ENCODE data around the gene RPF1. TPM values are rescaled to one million over a fixed set of nuclear protein-coding genes. Genes with fewer than 3 reads are reported as not detected.
A peak's percentile ranks its signal among the peaks of the same experiment; 100 is the strongest.

RPF1 gene
- total RNA-seq, 2 donors from 2014 or later = 17.9 to 33.2 TPM

- ATAC-seq (ENCODE audit: insufficient number of reproducible peaks, low FRiP score, low read depth) (no peak), DNase-seq (ENCODE audit: low spot score) (no peak)
- no peaks in the 10 kb centered on the region for H3K9me3 ChIP-seq
- H3K36me3 ChIP-seq = peaks cover 31% of the 10 kb centered on the region
- H3K4me3 ChIP-seq = no peak overlapping the region
- no peaks in the 10 kb centered on the region for H3K4me1 ChIP-seq (ENCODE audit: control insufficient read depth in 1 of 2, low read depth in 2 of 2)
- no peak overlapping the region for H3K27ac ChIP-seq
- H3K27me3 ChIP-seq (replicated peaks; ENCODE audit: insufficient read depth) = no peaks in the 10 kb centered on the region
- no peak for TF ChIP-seq CTCF (IDR thresholded peaks at IDR 0.05)
Measured at GRCh38 chr1:84492726-84493125, 13.7 kb downstream of the RPF1 start.

DNA sequence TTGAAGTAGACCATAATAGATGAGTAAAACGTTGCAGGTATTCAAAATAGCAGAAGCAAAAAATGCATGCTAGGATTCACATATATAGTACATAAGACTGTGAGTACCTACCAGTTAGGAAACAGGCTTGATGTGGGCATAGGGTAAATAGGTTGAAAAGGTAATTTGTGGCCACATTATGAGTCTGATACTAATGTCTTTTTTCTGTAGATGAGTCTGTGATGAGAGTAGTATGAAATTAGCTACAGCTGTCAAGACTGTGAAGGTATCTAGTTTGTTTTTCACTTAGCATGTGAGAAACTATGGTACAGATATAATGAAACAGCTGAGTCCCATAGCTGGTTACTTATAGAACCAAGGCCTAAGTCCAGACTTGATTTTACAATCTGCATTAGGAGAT lies 14.7 kb downstream of the RPF1 start:
- TF ChIP-seq CTCF (IDR thresholded peaks at IDR 0.05) = no peak
- no peaks in the 10 kb centered on the region for H3K4me1 ChIP-seq (ENCODE audit: control insufficient read depth in 1 of 2, low read depth in 2 of 2)
- peaks cover 34% of the 10 kb centered on the region for H3K36me3 ChIP-seq
- H3K27ac ChIP-seq = no peak overlapping the region
- no peak for DNase-seq (ENCODE audit: low spot score)
- no peaks in the 10 kb centered on the region for H3K9me3 ChIP-seq
- no peaks in the 10 kb centered on the region for H3K27me3 ChIP-seq (replicated peaks; ENCODE audit: insufficient read depth)
- no peak overlapping the region for H3K4me3 ChIP-seq
- ATAC-seq (ENCODE audit: insufficient number of reproducible peaks, low FRiP score, low read depth) = no peak

GRCh38 chr1:84496498-84496897 lies 17.4 kb downstream of the RPF1 start:
- no peak for TF ChIP-seq CTCF (IDR thresholded peaks at IDR 0.05)
- Histone ChIP-seq H3K36me3 (peaks cover 30% of the 10 kb centered on the region), H3K9me3 (no peaks in the 10 kb centered on the region), H3K27me3 (replicated peaks; ENCODE audit: insufficient read depth) (no peaks in the 10 kb centered on the region), H3K27ac (no peak overlapping the region), H3K4me3 (no peak overlapping the region), H3K4me1 (ENCODE audit: control insufficient read depth in 1 of 2, low read depth in 2 of 2) (peaks cover 11 to 15% of the 10 kb centered on the region in 2 donors)
- DNase-seq (ENCODE audit: low spot score) = no peak
- no peak for ATAC-seq (ENCODE audit: insufficient number of reproducible peaks, low FRiP score, low read depth)

- Histone ChIP-seq H3K4me1 (ENCODE audit: control insufficient read depth in 1 of 2, low read depth in 2 of 2) (peaks cover 20 to 25% of the 10 kb centered on the region in 2 donors), H3K27ac (no peak overlapping the region), H3K9me3 (no peaks in the 10 kb centered on the region), H3K36me3 (peaks cover 22% of the 10 kb centered on the region), H3K4me3 (no peak overlapping the region), H3K27me3 (replicated peaks; ENCODE audit: insufficient read depth) (no peaks in the 10 kb centered on the region)
- no peak for DNase-seq (ENCODE audit: low spot score)
- TF ChIP-seq CTCF (IDR thresholded peaks at IDR 0.05) = no peak
- ATAC-seq (ENCODE audit: insufficient number of reproducible peaks, low FRiP score, low read depth) = no peak
Measured at GRCh38 chr1:84497631-84498275, 18.7 kb downstream of the RPF1 start.

DNA sequence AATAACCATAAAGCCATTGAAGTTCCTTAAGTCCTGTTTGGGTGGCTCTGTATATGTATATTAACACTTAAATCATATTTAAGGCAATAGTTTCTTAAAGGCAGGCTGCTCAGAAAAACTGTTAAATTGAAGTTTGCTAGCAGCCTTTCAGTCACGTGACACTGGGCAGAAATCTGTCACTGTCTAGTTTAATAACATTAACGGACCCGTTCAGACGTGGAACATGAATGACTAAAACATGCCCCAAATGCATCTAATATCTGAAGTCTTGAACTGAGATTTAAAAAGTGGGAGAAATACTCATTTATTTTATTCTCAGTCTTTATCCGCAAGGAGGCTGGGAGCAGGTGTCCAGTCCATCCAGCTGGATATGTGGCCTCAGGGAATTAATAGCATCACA lies 23.9 kb downstream of the RPF1 start:
- DNase-seq (ENCODE audit: low spot score) (no peak), ATAC-seq (ENCODE audit: insufficient number of reproducible peaks, low FRiP score, low read depth) (no peak)
- H3K9me3 ChIP-seq = no peaks in the 10 kb centered on the region
- H3K4me3 ChIP-seq = peak overlapping the region; percentile 71
- H3K27me3 ChIP-seq (replicated peaks; ENCODE audit: insufficient read depth) = no peaks in the 10 kb centered on the region
- no peak overlapping the region for H3K27ac ChIP-seq
- H3K36me3 ChIP-seq = peaks cover 7% of the 10 kb centered on the region
- peaks cover 38 to 53% of the 10 kb centered on the region in 2 donors for H3K4me1 ChIP-seq (ENCODE audit: control insufficient read depth in 1 of 2, low read depth in 2 of 2)
- no peak for TF ChIP-seq CTCF (IDR thresholded peaks at IDR 0.05)

All from thoracic aorta (tissue), 2 donors.